GM12874 (cell line): ENCODE data around the gene CMBL.

ENCODE experiments used
- TF ChIP-seq, protein P1 (sequence below): IDR thresholded peaks from 2 replicates; pipeline ENCODE4 v1.5.1; 2011; ENCODE audit warnings: low read depth, mild to moderate bottlenecking, control low read depth, low read length, moderate library complexity; ENCODE audit not compliant: insufficient read depth

CMBL gene

DNA sequence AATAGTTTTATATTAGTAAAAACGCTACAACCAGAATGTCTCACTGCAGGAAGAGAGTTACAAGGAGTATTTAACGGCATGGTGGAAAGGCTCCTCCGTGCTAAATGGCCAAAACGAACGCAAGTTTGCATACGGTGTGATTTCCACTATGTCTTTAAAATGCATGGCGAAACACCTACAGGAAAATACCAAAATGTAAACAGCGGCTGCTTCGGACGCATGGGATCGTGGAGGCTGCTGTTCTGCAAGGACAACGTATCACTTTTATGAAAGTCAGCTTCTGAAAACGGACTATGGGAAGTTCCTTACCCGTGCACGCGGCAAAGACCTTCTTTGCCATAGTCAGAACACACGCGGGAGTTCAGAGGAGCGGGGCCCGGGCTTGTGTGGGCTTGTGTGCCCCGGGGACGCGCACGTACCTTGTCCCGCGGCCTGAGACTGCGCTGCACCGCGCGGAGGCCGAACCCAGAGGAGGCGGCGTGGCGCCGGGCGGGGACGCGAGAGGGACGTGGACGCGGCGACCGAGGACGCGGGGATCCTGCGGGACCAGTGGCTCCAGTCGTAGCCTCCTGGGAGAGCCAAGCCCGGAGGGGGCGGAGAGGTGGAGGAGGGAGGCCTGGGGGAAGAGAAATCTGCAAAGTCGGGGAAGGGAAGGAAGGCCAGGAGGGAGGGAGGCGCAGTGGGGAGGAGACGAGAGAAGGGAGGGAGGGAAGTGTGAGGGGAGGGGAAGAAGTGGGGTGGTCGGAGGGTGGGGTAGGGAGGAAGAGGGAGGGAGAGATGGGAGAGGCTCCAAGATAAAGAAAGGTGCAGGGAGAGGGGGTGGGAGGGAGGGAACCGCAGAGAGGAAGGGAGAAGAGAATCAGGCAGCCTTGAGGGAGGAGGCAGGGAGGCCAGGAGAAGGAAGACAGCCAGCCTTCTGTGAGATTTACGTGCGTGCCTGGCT, at the start of gene CMBL:
Gene CMBL (minus strand): TSS at position 697 of the 943 bp plus-strand sequence. CDS start 17,140 bp downstream, outside the sequence.
- TF ChIP-seq, protein P1, sequence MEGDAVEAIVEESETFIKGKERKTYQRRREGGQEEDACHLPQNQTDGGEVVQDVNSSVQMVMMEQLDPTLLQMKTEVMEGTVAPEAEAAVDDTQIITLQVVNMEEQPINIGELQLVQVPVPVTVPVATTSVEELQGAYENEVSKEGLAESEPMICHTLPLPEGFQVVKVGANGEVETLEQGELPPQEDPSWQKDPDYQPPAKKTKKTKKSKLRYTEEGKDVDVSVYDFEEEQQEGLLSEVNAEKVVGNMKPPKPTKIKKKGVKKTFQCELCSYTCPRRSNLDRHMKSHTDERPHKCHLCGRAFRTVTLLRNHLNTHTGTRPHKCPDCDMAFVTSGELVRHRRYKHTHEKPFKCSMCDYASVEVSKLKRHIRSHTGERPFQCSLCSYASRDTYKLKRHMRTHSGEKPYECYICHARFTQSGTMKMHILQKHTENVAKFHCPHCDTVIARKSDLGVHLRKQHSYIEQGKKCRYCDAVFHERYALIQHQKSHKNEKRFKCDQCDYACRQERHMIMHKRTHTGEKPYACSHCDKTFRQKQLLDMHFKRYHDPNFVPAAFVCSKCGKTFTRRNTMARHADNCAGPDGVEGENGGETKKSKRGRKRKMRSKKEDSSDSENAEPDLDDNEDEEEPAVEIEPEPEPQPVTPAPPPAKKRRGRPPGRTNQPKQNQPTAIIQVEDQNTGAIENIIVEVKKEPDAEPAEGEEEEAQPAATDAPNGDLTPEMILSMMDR: 0 out of 2 replicates have a peak, but pooled peaks have one; percentile 2

DNA sequence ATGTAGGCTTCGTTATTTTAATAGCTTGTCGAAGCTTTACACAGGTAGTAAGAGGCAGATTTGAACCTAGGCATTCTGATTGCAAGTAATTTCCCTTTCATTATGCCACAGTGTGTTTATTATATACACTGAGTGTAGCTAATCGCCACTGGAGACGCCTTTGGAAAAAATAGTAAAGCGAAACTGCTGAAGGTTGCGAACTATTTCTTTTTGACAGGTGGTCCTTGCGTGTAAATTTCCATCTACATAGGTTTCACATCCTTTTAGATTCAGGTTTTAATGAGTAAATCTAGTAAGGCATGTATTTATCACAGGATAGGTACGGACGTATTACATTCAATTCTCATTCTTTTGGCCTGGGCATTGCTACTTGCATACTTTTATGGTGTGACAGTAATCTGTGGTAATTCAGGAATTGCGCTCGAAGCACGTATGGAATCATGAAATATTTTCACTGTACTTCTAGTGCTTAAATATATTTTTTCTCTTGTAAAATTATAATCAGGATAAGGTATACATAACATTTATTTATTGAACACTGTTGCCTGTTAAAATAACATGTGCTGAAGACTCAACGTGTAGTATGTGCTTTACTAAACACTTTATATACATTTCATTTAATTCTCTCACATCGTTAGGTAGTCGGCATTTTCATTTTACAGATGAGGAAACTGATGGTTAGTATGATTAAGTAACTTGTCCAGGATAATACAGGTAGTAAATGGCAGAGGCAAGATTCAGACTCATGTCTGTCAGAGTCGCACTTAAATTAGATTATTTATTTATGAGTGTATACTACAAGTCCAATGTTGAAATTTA, 47.6 kb upstream of the CMBL start:
- TF ChIP-seq, protein P1: no peak

DNA sequence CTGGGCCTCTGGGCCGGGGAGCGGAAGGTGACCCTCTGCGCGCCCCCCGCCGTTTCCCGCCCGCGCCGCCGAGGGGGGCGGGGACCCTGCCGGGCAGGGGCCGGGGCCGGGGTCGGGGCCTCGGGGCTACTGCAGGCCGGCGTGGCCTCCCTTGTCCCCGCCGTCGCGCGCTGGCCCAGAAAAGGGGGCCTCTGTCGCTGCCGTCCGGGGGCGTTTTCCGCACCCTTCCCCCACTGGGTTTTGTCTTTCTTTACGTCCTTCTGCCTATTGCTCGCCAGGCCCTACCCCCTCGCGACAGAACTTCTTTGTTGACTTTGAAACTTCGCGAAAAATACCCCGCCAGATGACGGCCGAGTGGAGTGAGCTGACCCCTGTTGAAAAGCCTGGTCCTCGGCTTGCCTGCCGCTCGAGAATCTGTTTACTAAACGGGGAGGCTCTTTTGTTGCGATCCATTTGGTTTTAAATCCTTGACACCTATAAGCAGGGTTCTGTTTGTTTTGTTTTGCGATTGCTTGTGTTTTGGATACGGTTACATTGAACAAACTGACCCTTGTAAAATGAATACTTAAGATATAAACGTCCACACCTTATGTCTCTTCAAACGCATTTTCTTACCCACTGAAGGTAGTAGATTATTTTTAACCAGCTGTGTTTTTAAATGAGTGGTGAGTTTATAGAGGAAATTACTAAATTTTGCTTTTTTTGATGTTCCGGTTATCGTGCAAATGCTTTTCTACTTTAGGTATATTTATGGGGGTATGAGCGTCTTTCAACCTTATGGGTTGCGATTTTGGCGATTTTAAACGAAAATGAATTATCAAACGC, 46.6 kb upstream of the CMBL start:
- TF ChIP-seq, protein P1: no peak

DNA sequence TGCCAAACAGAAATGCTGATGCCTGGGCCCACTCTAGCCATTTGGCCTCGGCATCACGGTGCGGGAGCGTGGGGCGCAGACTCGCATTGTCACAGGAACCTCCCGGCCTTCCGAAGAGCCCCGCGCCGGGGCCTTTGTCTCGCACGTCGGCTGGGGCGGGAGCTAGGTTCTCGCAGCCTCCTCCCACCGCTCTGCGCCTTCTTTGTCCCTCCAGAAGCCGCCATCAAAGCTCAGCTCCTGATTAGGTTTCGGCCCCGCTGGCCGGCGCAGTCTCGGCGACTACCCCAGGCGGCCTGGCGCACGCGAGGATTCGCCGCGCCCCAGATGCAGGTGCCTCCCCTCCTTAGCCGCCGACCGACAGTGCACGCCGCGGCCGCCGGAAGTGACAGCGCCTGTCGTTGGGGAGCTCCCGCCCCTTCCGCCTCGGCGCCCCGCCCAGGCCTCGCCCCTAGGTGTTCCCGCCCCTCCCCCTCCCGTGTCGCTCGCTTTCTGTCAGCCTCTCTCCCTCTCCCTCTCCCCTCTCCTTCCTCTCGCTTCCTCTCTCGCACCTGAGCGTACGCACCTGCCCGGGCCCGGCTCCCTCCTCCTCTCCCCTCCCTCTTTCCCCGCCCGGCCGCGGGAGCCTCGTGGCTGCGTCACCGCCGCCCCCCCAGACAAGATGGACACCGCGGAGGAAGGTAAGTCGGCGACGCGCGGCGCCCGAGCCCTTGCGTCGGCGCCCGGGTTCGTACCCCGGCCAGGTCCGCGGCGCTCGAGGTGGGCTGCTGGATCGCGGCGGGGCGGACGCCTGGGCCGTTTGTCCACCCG, 45.7 kb upstream of the CMBL start, which contains the start of gene MARCHF6:
Gene MARCHF6 (plus strand): TSS at position 455 of the 807 bp plus-strand sequence. CDS start 204 bp downstream, at position 659.
- TF ChIP-seq, protein P1: no peak

DNA sequence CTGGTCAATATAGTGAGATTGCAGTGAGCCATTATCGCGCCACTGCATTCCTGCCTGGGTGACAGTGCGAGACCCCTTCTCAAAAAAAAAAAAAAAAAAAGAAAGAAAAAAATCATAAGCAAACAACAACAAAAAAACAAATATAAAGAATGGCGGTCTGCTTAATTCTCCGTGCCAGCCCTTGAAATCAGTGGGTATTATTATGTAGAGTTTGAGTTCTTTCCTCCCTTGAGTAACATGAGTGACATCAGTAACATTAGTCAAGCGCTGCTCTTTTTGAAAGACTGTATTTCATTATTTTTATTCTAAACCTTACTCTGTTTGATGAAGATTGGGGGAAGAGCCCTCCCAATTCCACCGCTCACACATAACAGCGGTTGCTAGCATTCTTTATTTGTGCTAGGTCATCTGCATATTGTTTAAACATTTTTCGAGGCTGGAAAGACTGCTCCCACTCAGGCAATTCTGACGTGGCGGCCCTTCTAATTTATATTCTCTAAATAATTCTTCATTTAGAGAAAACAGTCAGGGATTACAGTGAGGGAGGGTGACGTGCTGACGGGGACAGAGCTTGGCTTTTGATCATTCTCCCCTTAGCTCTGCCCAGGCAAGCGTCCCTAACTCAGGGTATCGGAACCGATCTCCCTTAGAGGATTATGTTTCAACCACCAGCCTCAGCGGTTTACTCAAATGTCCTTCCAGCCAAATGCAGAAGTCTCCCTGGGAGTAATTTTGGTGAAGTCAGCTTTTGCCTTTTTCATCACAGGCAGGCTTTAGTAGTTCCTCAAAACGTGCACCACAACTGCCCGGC, 44.9 kb upstream of the CMBL start:
- TF ChIP-seq, protein P1: no peak

DNA sequence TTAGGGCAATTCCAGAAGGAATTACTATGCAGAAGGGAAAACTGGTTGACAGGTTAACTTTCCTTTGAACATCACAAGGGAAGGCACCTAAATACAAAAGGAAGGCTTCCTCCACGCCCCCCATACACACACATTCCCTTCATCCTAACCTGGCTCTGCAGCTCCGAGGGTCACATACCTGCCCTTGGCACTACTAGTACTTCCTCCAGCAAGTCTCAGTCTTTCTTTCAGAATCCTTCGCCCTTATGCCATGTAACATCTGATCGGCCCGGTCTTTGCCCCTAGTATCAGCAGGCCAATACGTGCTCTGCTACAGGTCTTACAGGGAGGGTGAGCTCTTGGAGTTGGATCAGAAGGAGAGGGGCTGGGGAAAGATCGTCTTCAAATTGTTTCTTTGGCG, 44.2 kb upstream of the CMBL start:
- TF ChIP-seq, protein P1: no peak
